Mesothelial cell of epicardium (in vitro differentiated cells): ENCODE data around the gene PSENEN. TPM values are rescaled to one million over a fixed set of nuclear protein-coding genes. Genes with fewer than 3 reads are reported as not detected.

Experiments
- DNase-seq, 2 experiments: peaks; one replicate each; pipeline ENCODE4 v3.0.0; 2021; ENCODE audit warnings: low spot score in 2 of 2; ENCODE audit not compliant: unreplicated experiment in 2 of 2
- H3K27ac Mint-ChIP-seq: 2 replicates; pipeline ENCODE4 v1.8.0; 2021; ENCODE audit warnings: mixed read lengths
- H3K27me3 Mint-ChIP-seq: 2 replicates; pipeline ENCODE4 v1.8.0; 2021; ENCODE audit warnings: low read depth, mixed read lengths
- H3K36me3 Mint-ChIP-seq: 2 replicates; pipeline ENCODE4 v1.8.0; 2021; ENCODE audit warnings: mixed read lengths
- H3K4me1 Mint-ChIP-seq: 2 replicates; pipeline ENCODE4 v1.8.0; 2021; ENCODE audit warnings: mixed read lengths
- H3K4me3 Mint-ChIP-seq: 2 replicates; pipeline ENCODE4 v1.8.0; 2021; ENCODE audit warnings: mild to moderate bottlenecking, moderate library complexity, mixed read lengths
- H3K9me3 Mint-ChIP-seq: 2 replicates; pipeline ENCODE4 v1.8.0; 2021; ENCODE audit warnings: mixed read lengths
- CTCF ChIP-seq: fragments of 200-600 bp; sonication (generic); IDR thresholded peaks from one replicate; pipeline ENCODE4 v1.5.0; 2021; ENCODE audit warnings: antibody characterized with exemption; ENCODE audit not compliant: unreplicated experiment
- total RNA-seq: library from RNA; stranded (reverse); gene quantifications from 3 replicates; pipeline ENCODE4 v1.2.1, GENCODE V29; 2021

The PSENEN gene
- total RNA-seq, 1 donor from 2014 or later: 45.2 TPM

- no peak for DNase-seq
- Mint-ChIP-seq H3K36me3 (peaks cover 42% of the 10 kb centered on the region), H3K9me3 (no peaks in the 10 kb centered on the region), H3K27me3 (no peaks in the 10 kb centered on the region), H3K4me1 (no peaks in the 10 kb centered on the region), H3K27ac (no peak overlapping the region), H3K4me3 (no peak overlapping the region)
- no peak for TF ChIP-seq CTCF
Observed at GRCh38 chr19:35734273-35734672, 11.2 kb upstream of the PSENEN start.

GRCh38 chr19:35734889-35735288, 10.6 kb upstream of the PSENEN start:
- Mint-ChIP-seq H3K9me3 (no peaks in the 10 kb centered on the region), H3K27ac (no peak overlapping the region), H3K27me3 (no peaks in the 10 kb centered on the region), H3K4me3 (no peak overlapping the region), H3K4me1 (peaks cover 1% of the 10 kb centered on the region), H3K36me3 (peaks cover 41% of the 10 kb centered on the region)
- DNase-seq: no peak
- TF ChIP-seq CTCF: no peak

- H3K4me1 Mint-ChIP-seq: peaks cover 7% of the 10 kb centered on the region
- H3K27ac Mint-ChIP-seq: no peak overlapping the region
- no peaks in the 10 kb centered on the region for H3K27me3 Mint-ChIP-seq
- H3K9me3 Mint-ChIP-seq: no peaks in the 10 kb centered on the region
- H3K36me3 Mint-ChIP-seq: peaks cover 27% of the 10 kb centered on the region
- TF ChIP-seq CTCF: peak; percentile 25
- no peak overlapping the region for H3K4me3 Mint-ChIP-seq
- DNase-seq: no peak
Observed at GRCh38 chr19:35736913-35737886, 8.3 kb upstream of the PSENEN start.

- Mint-ChIP-seq H3K4me3 (no peak overlapping the region), H3K27me3 (no peaks in the 10 kb centered on the region), H3K27ac (no peak overlapping the region), H3K36me3 (peaks cover 31% of the 10 kb centered on the region), H3K9me3 (no peaks in the 10 kb centered on the region), H3K4me1 (peaks cover 8% of the 10 kb centered on the region)
- no peak for DNase-seq
- no peak for TF ChIP-seq CTCF
Observed at GRCh38 chr19:35738021-35738886, 7.2 kb upstream of the PSENEN start.

- Mint-ChIP-seq H3K27ac (no peak overlapping the region), H3K36me3 (peaks cover 29% of the 10 kb centered on the region), H3K9me3 (no peaks in the 10 kb centered on the region), H3K4me1 (peaks cover 8% of the 10 kb centered on the region), H3K4me3 (no peak overlapping the region), H3K27me3 (no peaks in the 10 kb centered on the region)
- no peak for TF ChIP-seq CTCF
- no peak for DNase-seq
Observed at GRCh38 chr19:35738887-35739229, 6.6 kb upstream of the PSENEN start.
